Astrocyte of the spinal cord (primary cell): ENCODE measurements around the gene UBE2Q1.

Experiments used
- DNase-seq: peaks from one replicate; pipeline ENCODE4 v3.0.0; 2011; ENCODE audit warnings: low read depth, low spot score
- H3K4me3 ChIP-seq: 2 replicates; pipeline ENCODE4 v1.5.1; 2011; ENCODE audit warnings: low read depth, mild to moderate bottlenecking, low read length, moderate library complexity
- CTCF ChIP-seq: IDR thresholded peaks from 2 replicates; pipeline ENCODE4 v1.5.1; 2012; ENCODE audit warnings: low read depth, mild to moderate bottlenecking, low read length, inconsistent platforms
- in situ Hi-C: cut with HindIII; loops from 2 replicates; pipeline ENCODE4 v1.10.0; 2017; ENCODE audit warnings: low sequenced_read_pairs

UBE2Q1 gene

GRCh38 chr1:154590756-154591155, 32.3 kb upstream of the UBE2Q1 start:
- DNase-seq: no peak
- in situ Hi-C loops: no loop called here
- no peak overlapping the region for H3K4me3 ChIP-seq
- no peak for TF ChIP-seq CTCF

- DNase-seq: no peak
- no peak overlapping the region for H3K4me3 ChIP-seq
- TF ChIP-seq CTCF: no peak
- in situ Hi-C loops: no loop called here
These were observed 31.3 kb upstream of the UBE2Q1 start for GRCh38 chr1:154589780-154590179.

GRCh38 chr1:154586641-154587040, 28.2 kb upstream of the UBE2Q1 start:
- in situ Hi-C loops: no loop called here
- no peak for TF ChIP-seq CTCF
- DNase-seq: no peak
- no peak overlapping the region for H3K4me3 ChIP-seq

- no peak overlapping the region for H3K4me3 ChIP-seq
- in situ Hi-C loops: no loop called here
- no peak for DNase-seq
- TF ChIP-seq CTCF: no peak
These were observed 27.8 kb upstream of the UBE2Q1 start for GRCh38 chr1:154586231-154586630.

- no peak for TF ChIP-seq CTCF
- in situ Hi-C loops: no loop called here
- DNase-seq: no peak
- H3K4me3 ChIP-seq: no peak overlapping the region
These were observed 26.0 kb upstream of the UBE2Q1 start for GRCh38 chr1:154584267-154584994.

- no peak for DNase-seq
- no peak for TF ChIP-seq CTCF
- in situ Hi-C loops: no loop called here
- H3K4me3 ChIP-seq: no peak overlapping the region
These were observed 25.3 kb upstream of the UBE2Q1 start for GRCh38 chr1:154583773-154584172.
